Chondrocyte (in vitro differentiated cells): ENCODE measurements around the gene CASP14. TPM values are rescaled to one million over a fixed set of nuclear protein-coding genes. Genes with fewer than 3 reads are reported as not detected.
A peak's percentile ranks its signal among the peaks of the same experiment; 100 is the strongest.

Source experiments
- DNase-seq: peaks from one replicate; pipeline ENCODE4 v3.0.0; 2021; ENCODE audit warnings: mixed read lengths, low spot score
- H3K27ac Mint-ChIP-seq: one replicate; pipeline ENCODE4 v1.8.0; 2021; ENCODE audit warnings: mild to moderate bottlenecking, moderate library complexity, mixed read lengths; ENCODE audit not compliant: unreplicated experiment
- H3K27me3 Mint-ChIP-seq: 2 replicates; pipeline ENCODE4 v1.8.0; 2021; ENCODE audit warnings: low read depth, mixed read lengths
- H3K36me3 Mint-ChIP-seq: 2 replicates; pipeline ENCODE4 v1.8.0; 2021; ENCODE audit warnings: low read depth, mixed read lengths
- H3K4me1 Mint-ChIP-seq: 2 replicates; pipeline ENCODE4 v1.8.0; 2021; ENCODE audit warnings: low read depth, mild to moderate bottlenecking, mixed read lengths
- H3K4me3 Mint-ChIP-seq: one replicate; pipeline ENCODE4 v1.8.0; 2021; ENCODE audit warnings: mild to moderate bottlenecking, moderate library complexity, mixed read lengths; ENCODE audit not compliant: unreplicated experiment
- H3K9me3 Mint-ChIP-seq: 2 replicates; pipeline ENCODE4 v1.8.0; 2021; ENCODE audit warnings: low read depth, mixed read lengths
- CTCF ChIP-seq: fragments of 200-600 bp; sonication (generic); IDR thresholded peaks from 2 replicates; pipeline ENCODE4 v1.5.0; 2021; ENCODE audit warnings: antibody characterized with exemption, mild to moderate bottlenecking, moderate library complexity
- total RNA-seq: library from RNA; stranded (reverse); gene quantifications from 3 replicates; pipeline ENCODE4 v1.2.1, GENCODE V29; 2021

Gene CASP14
- total RNA-seq, 1 donor from 2014 or later = not detected

- H3K4me3 Mint-ChIP-seq = no peak overlapping the region
- H3K27ac Mint-ChIP-seq = no peak overlapping the region
- H3K36me3 Mint-ChIP-seq = peaks cover 5% of the 10 kb centered on the region
- no peak for TF ChIP-seq CTCF
- no peak for DNase-seq
- peaks cover 11% of the 10 kb centered on the region for H3K9me3 Mint-ChIP-seq
- no peaks in the 10 kb centered on the region for H3K4me1 Mint-ChIP-seq
- peaks cover 5% of the 10 kb centered on the region for H3K27me3 Mint-ChIP-seq
These were observed 49.8 kb downstream of the CASP14 start for GRCh38 chr19:15099017-15099582.

GRCh38 chr19:15101479-15102082 lies 52.3 kb downstream of the CASP14 start:
- H3K9me3 Mint-ChIP-seq = peaks cover 17% of the 10 kb centered on the region
- peaks cover 2% of the 10 kb centered on the region for H3K4me1 Mint-ChIP-seq
- no peak overlapping the region for H3K4me3 Mint-ChIP-seq
- DNase-seq = no peak
- no peak overlapping the region for H3K27ac Mint-ChIP-seq
- peaks cover 12% of the 10 kb centered on the region for H3K36me3 Mint-ChIP-seq
- H3K27me3 Mint-ChIP-seq = no peaks in the 10 kb centered on the region
- peak; percentile 82 for TF ChIP-seq CTCF

- no peak for DNase-seq
- Mint-ChIP-seq H3K27me3 (no peaks in the 10 kb centered on the region), H3K4me1 (peaks cover 16% of the 10 kb centered on the region), H3K27ac (no peak overlapping the region), H3K9me3 (peaks cover 17% of the 10 kb centered on the region), H3K36me3 (peaks cover 13% of the 10 kb centered on the region), H3K4me3 (no peak overlapping the region)
- no peak for TF ChIP-seq CTCF
These were observed 54.7 kb downstream of the CASP14 start for GRCh38 chr19:15104003-15104402.

DNA sequence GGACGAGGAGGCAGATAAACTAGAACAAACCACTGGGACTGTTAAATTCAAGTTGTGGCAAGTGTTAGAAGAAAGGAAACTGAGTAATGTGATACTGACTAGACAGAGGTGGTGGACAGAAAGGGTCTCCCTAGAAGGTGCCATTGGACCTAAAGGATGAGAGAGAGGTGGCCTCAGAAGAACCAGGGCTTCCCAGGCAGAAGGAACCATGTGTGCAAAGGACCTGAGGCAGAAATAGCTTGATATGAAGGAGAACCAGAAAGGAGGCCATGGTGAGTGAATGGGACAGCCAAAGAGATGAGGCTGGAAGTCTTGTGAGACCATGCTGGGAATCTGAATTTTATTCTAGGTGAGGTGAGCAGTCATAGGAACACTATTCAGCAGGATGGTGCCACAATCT lies 55.1 kb downstream of the CASP14 start:
- Mint-ChIP-seq H3K27me3 (no peaks in the 10 kb centered on the region), H3K36me3 (peaks cover 15% of the 10 kb centered on the region), H3K27ac (no peak overlapping the region), H3K4me1 (peaks cover 18% of the 10 kb centered on the region), H3K9me3 (peaks cover 17% of the 10 kb centered on the region), H3K4me3 (no peak overlapping the region)
- no peak for DNase-seq
- no peak for TF ChIP-seq CTCF

- Mint-ChIP-seq H3K27ac (no peak overlapping the region), H3K9me3 (peaks cover 17% of the 10 kb centered on the region), H3K36me3 (peaks cover 16% of the 10 kb centered on the region), H3K27me3 (no peaks in the 10 kb centered on the region), H3K4me1 (peaks cover 18% of the 10 kb centered on the region), H3K4me3 (no peak overlapping the region)
- DNase-seq = no peak
- no peak for TF ChIP-seq CTCF
These were observed 55.8 kb downstream of the CASP14 start for GRCh38 chr19:15105044-15105443.
